Inflammatory macrophage treated with lipopolysaccharide for 1 hour (primary cell): ENCODE data around the gene TRAPPC2L.
"Not testable (repeated sequence)": the region's sequence is repeated elsewhere in the genome, so short reads cannot be mapped to it uniquely, and the experiment has no call there.

Experiments used
- DNase-seq, 2 donors: peaks; one replicate each; pipeline ENCODE4 v3.0.0-alpha.2; 2020 to 2022

The TRAPPC2L gene

GRCh38 chr16:88894266-88894665 is 37.3 kb downstream of the TRAPPC2L start:
- not testable (repeated sequence) for DNase-seq

DNA sequence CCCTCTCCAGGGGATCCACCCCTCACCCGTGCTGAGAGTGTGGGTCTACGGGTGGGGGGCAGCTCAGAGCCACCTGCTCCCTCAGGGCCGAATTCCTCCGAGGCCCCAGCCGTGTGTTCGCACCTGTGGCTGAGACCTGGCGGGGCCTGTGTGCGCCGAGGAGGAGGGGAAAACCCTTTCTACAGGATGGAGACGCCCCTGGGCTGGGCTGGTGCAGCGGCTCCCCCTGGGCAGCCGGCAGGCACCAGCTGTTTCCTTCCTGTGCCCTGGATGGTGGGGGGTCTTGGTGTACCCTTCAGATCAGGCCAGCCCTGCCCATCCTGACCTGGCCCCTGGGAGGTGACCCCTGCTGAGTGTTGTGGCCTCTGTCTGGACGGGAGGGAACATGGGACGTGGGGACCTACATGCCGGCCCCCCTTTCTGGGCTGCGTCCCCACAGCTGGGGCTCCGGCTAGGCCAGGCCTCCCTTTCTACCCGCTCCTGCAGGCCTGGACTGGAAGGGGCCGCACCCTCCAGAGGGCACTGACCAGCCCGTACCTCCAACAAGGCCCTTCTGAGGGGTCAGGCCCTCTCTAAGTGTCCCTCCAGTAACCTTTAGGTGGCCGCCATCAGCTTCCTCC is 37.9 kb downstream of the TRAPPC2L start:
- no peak for DNase-seq

GRCh38 chr16:88895335-88895734 is 38.4 kb downstream of the TRAPPC2L start:
- DNase-seq = no peak

- DNase-seq = no peak
Observed at GRCh38 chr16:88896238-88897070, 39.5 kb downstream of the TRAPPC2L start.

GRCh38 chr16:88897696-88898425 is 40.9 kb downstream of the TRAPPC2L start:
- no peak for DNase-seq

GRCh38 chr16:88899901-88900661 is 43.2 kb downstream of the TRAPPC2L start:
- no peak for DNase-seq

DNA sequence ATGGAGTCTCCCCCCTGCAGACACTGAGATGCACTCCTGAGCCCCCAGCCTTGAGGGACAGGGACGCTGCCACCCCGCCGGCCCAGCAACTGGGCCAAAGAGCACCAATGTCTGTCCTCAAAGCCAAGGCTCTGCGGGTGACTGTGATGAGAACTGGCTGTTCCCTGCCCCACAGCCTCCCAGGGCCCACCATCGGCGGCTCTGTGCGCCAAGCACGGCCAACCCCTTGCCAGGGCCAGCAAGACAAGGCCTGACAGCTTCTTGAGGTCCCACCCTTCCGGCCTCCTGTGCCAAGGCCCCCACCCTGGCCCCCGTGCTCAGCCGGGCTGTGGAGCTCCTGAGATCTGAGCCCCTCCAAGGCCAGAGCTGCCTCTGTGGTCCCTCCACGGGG is 43.7 kb downstream of the TRAPPC2L start:
- no peak for DNase-seq

DNA sequence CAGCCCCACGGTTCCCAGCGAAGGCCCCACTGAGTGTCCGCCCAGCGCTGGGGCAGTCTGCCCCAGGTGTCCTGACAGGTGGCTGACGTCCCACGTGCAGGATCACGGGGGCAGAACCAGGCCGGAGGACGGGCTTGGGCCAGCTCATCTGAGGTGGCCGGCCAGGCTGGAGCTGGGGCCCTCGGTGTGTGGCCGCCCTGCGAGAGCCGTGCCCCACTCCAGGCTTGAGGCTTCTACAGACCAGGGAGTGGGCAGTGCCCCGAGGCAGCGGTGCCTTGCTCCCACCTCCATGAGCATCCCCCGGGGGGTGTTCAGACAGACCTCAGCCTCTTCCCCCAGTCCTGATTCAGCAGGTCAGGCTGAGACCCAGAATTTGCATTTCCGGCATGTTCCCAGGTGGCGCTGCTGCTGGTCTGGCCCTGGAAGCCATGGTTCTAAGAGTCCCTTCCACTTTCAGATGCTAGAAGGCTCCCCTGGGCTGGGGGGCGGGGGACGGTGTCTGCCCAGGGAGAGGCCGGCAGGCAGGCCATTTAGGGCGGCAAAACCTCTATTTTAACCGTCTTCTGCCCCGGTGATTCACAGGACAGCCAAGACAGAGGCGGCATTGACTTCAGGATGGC is 44.9 kb downstream of the TRAPPC2L start:
- no peak for DNase-seq

DNA sequence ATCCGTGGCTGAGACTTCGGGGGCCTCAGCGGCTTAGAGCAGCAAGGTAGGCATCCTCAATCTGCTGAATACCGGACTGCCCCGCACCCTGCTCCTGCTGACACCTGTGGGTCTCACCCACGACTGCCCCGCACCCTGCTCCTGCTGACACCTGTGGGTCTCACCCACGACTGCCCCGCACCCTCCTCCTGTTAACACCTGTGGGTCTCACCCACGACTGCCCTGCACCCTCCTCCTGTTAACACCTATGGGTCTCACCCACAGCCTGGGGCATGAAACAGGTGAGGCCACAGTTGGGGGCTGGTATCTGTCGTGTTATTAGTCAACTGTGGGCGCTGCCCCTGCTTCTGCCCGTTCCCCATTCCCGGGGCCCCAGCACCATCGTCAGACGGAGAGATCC is 45.8 kb downstream of the TRAPPC2L start:
- no peak for DNase-seq

DNA sequence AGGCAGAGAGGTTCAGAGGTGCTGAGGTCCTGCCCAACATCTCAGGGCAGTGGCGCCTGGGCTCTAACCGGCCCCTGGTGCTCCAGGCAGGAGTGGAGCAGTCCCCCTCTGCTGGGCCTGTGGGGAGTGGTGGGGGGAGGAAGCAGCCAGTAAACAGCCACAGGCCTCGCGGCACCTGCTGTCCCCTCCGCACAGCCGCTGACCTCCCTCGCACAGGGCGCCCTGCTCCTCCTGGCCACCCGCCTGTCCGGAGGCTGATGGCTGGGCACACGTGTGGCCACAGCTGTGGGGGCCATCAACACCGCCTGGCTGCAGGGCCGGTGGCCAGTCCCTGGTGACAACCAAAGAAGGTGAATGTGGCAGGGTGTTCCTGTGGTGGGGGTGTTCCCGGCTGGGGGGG is 46.3 kb downstream of the TRAPPC2L start:
- no peak for DNase-seq

DNA sequence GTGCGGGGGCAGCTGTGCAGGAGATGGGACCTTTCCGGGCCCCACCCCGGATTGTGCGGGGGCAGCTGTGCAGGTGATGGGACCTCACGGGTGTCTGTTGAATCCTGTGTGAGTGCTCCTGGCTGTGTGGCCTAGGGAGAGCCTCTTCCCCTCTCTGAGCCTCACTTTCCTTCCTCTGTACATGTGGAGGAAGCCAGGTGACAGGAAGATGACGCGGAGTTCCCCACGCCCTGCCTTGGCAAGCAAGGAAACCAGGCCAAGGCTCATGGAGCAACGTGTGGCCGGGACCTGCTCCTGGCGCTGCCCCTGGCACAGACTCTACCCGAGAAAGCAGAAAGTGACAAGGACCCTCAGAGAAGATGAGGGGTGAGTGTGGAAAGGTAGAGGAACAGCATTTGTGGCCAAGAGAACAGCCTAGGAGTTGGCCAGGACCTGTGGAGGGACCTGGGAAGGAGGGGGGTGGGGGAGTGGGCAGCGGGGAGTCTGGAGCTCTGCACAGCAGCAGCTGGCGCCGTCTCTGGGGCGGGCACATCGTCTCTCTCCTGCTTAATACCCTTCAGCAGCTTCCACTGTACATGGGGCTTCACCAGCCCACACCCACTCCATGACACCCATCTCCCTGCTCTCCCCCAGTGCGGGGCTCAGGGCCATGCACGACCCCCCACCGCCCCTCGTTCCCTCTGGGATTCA is 47.9 kb downstream of the TRAPPC2L start:
- no peak for DNase-seq

DNA sequence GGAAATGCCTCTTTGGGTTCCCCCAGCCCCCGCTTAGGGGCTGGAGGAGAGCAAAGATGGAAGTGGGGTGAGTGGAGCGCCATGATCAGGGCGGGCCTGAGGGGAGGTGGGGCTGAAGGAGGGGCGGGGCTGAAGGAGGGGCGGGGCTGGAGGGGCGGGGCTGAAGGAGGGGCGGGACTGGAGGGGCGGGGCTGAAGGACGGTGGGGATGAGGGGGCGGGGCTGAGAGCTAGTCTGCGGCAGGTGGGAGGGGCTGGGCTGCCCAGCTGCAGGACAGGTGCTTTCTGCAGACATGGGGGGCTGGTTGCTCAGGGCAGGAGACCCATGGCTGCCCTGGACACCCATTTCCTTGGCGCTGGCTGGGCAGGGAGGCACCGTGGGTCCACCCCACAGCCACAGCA is 48.6 kb downstream of the TRAPPC2L start:
- DNase-seq = no peak

GRCh38 chr16:88906020-88906419 is 49.1 kb downstream of the TRAPPC2L start:
- DNase-seq = no peak

DNA sequence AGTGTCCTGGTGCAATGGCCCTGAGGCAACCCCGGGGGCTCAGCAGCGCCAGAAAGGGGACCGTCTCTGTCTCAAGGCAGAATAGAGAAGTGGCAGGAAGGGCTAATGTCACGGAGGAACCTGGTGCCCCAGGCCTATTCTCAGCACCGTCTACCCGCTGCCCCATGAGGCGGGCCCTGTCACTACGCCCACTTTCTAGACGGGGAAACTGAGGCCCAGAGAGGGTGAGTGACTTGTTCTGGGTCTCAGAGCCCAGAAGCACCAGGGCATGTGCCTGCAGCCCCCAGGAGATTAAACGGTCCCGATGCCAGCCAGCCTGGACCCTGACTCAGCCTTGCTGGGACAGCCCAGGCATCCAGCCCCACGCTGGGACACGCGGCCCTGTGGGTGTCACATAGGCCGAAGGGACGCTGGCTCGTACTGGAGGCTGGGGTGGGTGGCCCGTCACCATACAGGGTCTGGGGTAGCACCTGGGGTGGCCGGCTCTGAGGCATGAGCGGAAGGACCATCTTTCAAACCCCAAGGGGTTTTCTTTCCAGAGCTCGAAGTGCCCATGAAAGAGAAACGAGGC is 49.7 kb downstream of the TRAPPC2L start:
- DNase-seq = no peak

- no peak for DNase-seq
Observed at GRCh38 chr16:88907768-88908167, 50.8 kb downstream of the TRAPPC2L start.

DNA sequence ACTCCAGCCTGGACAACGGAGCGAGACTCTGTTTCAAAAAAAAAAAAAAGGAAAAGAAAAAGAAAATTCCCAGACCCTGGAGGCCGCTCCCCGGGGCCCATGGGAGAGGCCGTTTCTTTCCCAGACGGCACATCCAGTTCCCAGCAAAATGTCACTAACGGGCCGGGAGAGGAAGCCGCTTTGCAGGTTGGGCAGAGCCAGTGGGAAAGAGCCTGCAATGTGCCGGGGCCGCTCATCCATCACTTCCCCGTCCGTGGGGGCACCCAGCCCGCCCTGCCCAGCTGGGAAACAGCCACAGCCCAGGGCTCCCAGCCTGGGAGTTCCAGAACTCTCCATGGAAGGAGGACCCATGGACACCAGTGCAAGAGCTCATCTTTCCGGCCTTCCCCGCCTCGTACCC is 51.4 kb downstream of the TRAPPC2L start:
- no peak for DNase-seq

DNA sequence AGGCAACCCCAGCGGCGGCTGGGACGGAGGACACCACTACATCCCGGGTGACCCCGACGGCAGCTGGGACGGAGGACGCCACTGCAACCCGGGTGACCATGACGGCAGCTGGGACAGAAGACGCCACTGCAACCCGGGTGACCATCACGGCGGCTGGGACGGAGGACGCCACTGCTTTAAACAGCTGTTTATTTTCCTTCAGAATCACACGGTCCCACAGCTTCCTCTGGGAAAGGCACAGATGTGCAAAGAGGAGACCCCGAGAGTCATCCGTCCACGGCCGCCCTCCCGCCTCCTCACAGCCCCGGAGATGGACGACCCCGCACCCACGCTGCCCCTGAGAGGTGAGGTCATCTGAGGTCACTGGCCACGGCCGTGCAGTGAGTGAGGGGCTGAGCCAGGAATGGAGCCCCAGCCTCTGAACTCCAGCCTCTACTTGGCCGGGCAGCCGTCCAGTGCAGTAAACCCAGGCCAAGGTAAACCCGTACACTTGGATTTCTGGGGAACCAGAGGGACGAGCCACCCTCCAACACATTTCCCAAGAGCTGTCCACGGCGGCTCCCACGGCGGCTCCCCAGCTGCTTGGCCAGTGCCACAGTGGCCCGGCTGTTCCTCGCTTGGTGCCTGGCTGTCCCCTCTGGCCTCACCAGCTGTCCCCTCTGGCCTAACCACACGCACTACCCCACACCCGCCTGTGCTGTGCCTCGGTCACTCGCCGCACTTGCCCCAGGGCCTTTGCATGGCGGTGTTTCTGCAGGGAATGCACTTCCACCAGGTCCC is 52.7 kb downstream of the TRAPPC2L start:
- DNase-seq = no peak

- DNase-seq = no peak
Observed at GRCh38 chr16:88910284-88911135, 53.6 kb downstream of the TRAPPC2L start.

- no peak for DNase-seq
Observed at GRCh38 chr16:88911136-88911945, 54.4 kb downstream of the TRAPPC2L start.
